Esophagus squamous epithelium (tissue), 4 donors: ENCODE measurements around the gene TMEM184B.

ENCODE experiments used
- CTCF ChIP-seq, 6 experiments: fragments of 450-650 bp in 4 of 6; fragments of 200-600 bp in 2 of 6; sonication (generic) in 2 of 6; IDR thresholded peaks; one replicate each; pipeline ENCODE4 v1.5.1; 2016 to 2019; ENCODE audit warnings: antibody characterized with exemption in 6 of 6, mild to moderate bottlenecking in 4 of 6, moderate library complexity in 4 of 6
- POLR2A ChIP-seq, 4 donors: fragments of 450-650 bp; IDR thresholded peaks; one replicate each; pipeline ENCODE4 v1.6.1; 2017; ENCODE audit warnings: antibody characterized with exemption in 4 of 4, mild to moderate bottlenecking in 4 of 4, moderate library complexity in 3 of 4

GRCh38 chr22:38212442-38212841 lies 60.4 kb downstream of the TMEM184B start:
- TF ChIP-seq CTCF (IDR thresholded peaks at IDR 0.05) (no peak), POLR2A (IDR thresholded peaks at IDR 0.05) (no peak)
